OCI-LY1 (cell line): ENCODE data around the gene FBXO9.

Experiments
- H2AFZ ChIP-seq: fragments of 200-600 bp; sonication (generic), shearing (Covaris generic); 2 replicates; pipeline ENCODE4 v1.6.0; 2014; ENCODE audit warnings: antibody characterized with exemption, mild to moderate bottlenecking, low read length
- H3F3A ChIP-seq: fragments of 200-600 bp; sonication (generic), shearing (Covaris generic); 2 replicates; pipeline ENCODE4 v1.6.0; 2014; ENCODE audit warnings: mild to moderate bottlenecking, antibody characterized with exemption, low read length, moderate library complexity; ENCODE audit not compliant: insufficient read depth
- H3K27ac ChIP-seq: fragments of 200-600 bp; sonication (generic); 2 replicates; pipeline ENCODE4 v1.5.1; 2014; ENCODE audit warnings: low read length, mixed run types, mild to moderate bottlenecking, low read depth; ENCODE audit not compliant: poor library complexity, severe bottlenecking
- H3K27me3 ChIP-seq: fragments of 200-600 bp; sonication (generic); 2 replicates; pipeline ENCODE4 v1.6.0; 2014; ENCODE audit warnings: antibody characterized with exemption, mild to moderate bottlenecking, low read length, moderate library complexity; ENCODE audit not compliant: insufficient read depth
- H3K36me3 ChIP-seq: fragments of 200-600 bp; sonication (generic); 2 replicates; pipeline ENCODE4 v1.6.1; 2014; ENCODE audit warnings: mild to moderate bottlenecking, antibody characterized with exemption, low read length, moderate library complexity, mixed read lengths; ENCODE audit not compliant: insufficient read depth
- H3K4me1 ChIP-seq: fragments of 200-600 bp; sonication (generic); 2 replicates; pipeline ENCODE4 v1.5.1; 2014; ENCODE audit warnings: mild to moderate bottlenecking, low read length, moderate library complexity; ENCODE audit not compliant: insufficient read depth, severe bottlenecking
- H3K4me2 ChIP-seq: fragments of 200-600 bp; sonication (generic), shearing (Covaris generic); 2 replicates; pipeline ENCODE4 v1.6.1; 2014; ENCODE audit warnings: low read length
- H3K4me3 ChIP-seq: fragments of 200-600 bp; sonication (generic); 2 replicates; pipeline ENCODE4 v1.5.1; 2014; ENCODE audit warnings: low read length, low read depth, mild to moderate bottlenecking, mixed read lengths; ENCODE audit not compliant: poor library complexity, severe bottlenecking
- H3K79me2 ChIP-seq: fragments of 200-600 bp; shearing (Covaris generic); 2 replicates; pipeline ENCODE4 v1.6.1; 2016; ENCODE audit warnings: mixed run types, low read length, mixed read lengths; ENCODE audit not compliant: insufficient read depth
- H3K9ac ChIP-seq: fragments of 200-600 bp; sonication (generic), shearing (Covaris generic); 2 replicates; pipeline ENCODE4 v1.6.1; 2014; ENCODE audit warnings: mild to moderate bottlenecking, low read length, mixed read lengths
- H3K9me2 ChIP-seq: fragments of 200-600 bp; sonication (generic), shearing (Covaris generic); 2 replicates; pipeline ENCODE4 v1.6.1; 2014; ENCODE audit warnings: low read depth, mild to moderate bottlenecking, low read length, mixed read lengths
- H3K9me3 ChIP-seq: fragments of 200-600 bp; shearing (Covaris generic); 2 replicates; pipeline ENCODE4 v1.6.1; 2014; ENCODE audit warnings: low read length, mixed read lengths
- H4K20me1 ChIP-seq: fragments of 200-600 bp; sonication (generic), shearing (Covaris generic); 2 replicates; pipeline ENCODE4 v1.6.0; 2016; ENCODE audit warnings: mild to moderate bottlenecking, low read length; ENCODE audit not compliant: insufficient read depth
- EZH2 ChIP-seq: fragments of 200-600 bp; sonication (generic), shearing (Covaris generic); IDR thresholded peaks from 2 replicates; pipeline ENCODE4 v1.8.0; 2017; ENCODE audit warnings: borderline replicate concordance, mixed run types, mild to moderate bottlenecking, antibody characterized with exemption, low read length, moderate library complexity, mixed read lengths
- TF ChIP-seq, protein P1 (sequence below): fragments of 200-600 bp; sonication (generic), shearing (Covaris generic); IDR thresholded peaks from 2 replicates; pipeline ENCODE4 v1.5.1; 2017; ENCODE audit warnings: mild to moderate bottlenecking, antibody characterized with exemption, low read length, moderate library complexity, mixed read lengths

The FBXO9 gene

DNA sequence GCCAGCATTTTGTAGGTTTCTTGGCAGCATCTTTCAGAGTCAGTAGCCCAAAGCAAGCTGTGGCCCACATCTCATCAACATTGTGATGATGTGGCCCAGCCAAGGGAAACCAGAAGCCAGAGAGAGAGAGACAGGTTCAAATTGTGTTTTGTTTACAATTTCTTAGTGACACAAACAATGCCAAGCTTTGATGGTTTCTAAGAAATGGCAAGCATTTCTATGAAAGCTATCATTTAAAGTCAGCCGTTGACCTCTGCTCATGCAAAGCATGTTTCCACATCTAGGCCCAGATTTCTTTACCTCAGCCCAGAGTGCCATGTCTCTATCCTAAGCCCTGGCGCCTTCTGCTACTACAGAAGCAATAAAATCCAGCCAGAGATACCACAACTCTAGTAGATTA, 50.5 kb downstream of the FBXO9 start:
- Histone ChIP-seq H4K20me1 (no peaks in the 10 kb centered on the region), H3K9ac (no peak overlapping the region), H3K4me3 (no peak overlapping the region), H3K9me3 (no peaks in the 10 kb centered on the region), H3K27ac (no peak overlapping the region), H3K4me2 (no peak overlapping the region), H3K79me2 (no peaks in the 10 kb centered on the region), H2AFZ (no peak overlapping the region), H3K4me1 (no peaks in the 10 kb centered on the region), H3K9me2 (no peaks in the 10 kb centered on the region), H3K27me3 (no peaks in the 10 kb centered on the region), H3K36me3 (no peaks in the 10 kb centered on the region), H3F3A (no peaks in the 10 kb centered on the region)
- TF ChIP-seq, protein P1, sequence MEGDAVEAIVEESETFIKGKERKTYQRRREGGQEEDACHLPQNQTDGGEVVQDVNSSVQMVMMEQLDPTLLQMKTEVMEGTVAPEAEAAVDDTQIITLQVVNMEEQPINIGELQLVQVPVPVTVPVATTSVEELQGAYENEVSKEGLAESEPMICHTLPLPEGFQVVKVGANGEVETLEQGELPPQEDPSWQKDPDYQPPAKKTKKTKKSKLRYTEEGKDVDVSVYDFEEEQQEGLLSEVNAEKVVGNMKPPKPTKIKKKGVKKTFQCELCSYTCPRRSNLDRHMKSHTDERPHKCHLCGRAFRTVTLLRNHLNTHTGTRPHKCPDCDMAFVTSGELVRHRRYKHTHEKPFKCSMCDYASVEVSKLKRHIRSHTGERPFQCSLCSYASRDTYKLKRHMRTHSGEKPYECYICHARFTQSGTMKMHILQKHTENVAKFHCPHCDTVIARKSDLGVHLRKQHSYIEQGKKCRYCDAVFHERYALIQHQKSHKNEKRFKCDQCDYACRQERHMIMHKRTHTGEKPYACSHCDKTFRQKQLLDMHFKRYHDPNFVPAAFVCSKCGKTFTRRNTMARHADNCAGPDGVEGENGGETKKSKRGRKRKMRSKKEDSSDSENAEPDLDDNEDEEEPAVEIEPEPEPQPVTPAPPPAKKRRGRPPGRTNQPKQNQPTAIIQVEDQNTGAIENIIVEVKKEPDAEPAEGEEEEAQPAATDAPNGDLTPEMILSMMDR, result no peak
- TF ChIP-seq EZH2, result no peak

- Histone ChIP-seq H3K9me2 (no peaks in the 10 kb centered on the region), H3K36me3 (no peaks in the 10 kb centered on the region), H2AFZ (no peak overlapping the region), H3K27ac (no peak overlapping the region), H3K4me1 (no peaks in the 10 kb centered on the region), H3F3A (no peaks in the 10 kb centered on the region), H3K27me3 (no peaks in the 10 kb centered on the region), H4K20me1 (no peaks in the 10 kb centered on the region), H3K4me2 (no peak overlapping the region), H3K9ac (no peak overlapping the region), H3K9me3 (no peaks in the 10 kb centered on the region), H3K4me3 (no peak overlapping the region), H3K79me2 (no peaks in the 10 kb centered on the region)
- no peak for TF ChIP-seq EZH2
- TF ChIP-seq, protein P1, result no peak
Measured at GRCh38 chr6:53119349-53119748, 54.1 kb downstream of the FBXO9 start.

DNA sequence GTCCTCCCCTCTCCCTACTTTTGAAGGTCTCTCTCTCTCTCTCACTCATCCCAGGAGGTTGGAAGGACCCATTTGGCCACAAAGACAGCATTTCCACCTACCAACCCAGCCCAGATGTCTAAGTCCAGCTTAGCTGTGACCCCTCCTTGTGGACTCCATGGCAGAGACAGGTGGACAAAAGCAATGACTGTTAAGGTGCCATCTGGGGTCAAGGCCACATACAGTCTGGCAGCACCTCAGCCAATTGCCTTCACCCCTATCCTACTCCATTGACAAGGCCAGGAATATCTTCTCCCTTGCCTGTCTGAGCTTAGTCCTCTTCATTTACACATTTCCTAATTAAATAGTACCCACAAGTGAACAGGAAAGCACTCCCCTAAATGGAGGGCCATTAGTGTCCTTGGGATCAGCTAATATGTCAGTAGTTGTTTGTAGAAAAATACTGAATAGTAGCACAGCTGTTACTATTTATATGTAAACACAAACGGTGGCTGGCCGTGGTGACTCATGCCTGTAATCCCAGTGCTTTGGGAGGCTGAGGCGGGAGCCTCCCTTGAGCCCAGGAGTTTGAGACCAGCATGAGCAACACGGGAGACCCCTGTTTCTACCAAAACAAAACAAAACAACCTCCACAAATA, 54.7 kb downstream of the FBXO9 start:
- H3K4me1 ChIP-seq, result no peaks in the 10 kb centered on the region
- H3K4me3 ChIP-seq, result no peak overlapping the region
- no peak overlapping the region for H3K9ac ChIP-seq
- H4K20me1 ChIP-seq, result no peaks in the 10 kb centered on the region
- no peak overlapping the region for H3K4me2 ChIP-seq
- no peaks in the 10 kb centered on the region for H3K9me3 ChIP-seq
- no peaks in the 10 kb centered on the region for H3F3A ChIP-seq
- no peaks in the 10 kb centered on the region for H3K36me3 ChIP-seq
- no peak overlapping the region for H3K27ac ChIP-seq
- H3K79me2 ChIP-seq, result no peaks in the 10 kb centered on the region
- H2AFZ ChIP-seq, result no peak overlapping the region
- no peaks in the 10 kb centered on the region for H3K9me2 ChIP-seq
- no peak for TF ChIP-seq EZH2
- TF ChIP-seq, protein P1, result no peak
- no peaks in the 10 kb centered on the region for H3K27me3 ChIP-seq
